ENCODE data around the gene SLC28A1. TPM values are rescaled to one million over a fixed set of nuclear protein-coding genes. Genes with fewer than 3 reads are reported as not detected.

Gene SLC28A1
- total RNA-seq, 1 experiment from 2014 or later, result not detected

DNA sequence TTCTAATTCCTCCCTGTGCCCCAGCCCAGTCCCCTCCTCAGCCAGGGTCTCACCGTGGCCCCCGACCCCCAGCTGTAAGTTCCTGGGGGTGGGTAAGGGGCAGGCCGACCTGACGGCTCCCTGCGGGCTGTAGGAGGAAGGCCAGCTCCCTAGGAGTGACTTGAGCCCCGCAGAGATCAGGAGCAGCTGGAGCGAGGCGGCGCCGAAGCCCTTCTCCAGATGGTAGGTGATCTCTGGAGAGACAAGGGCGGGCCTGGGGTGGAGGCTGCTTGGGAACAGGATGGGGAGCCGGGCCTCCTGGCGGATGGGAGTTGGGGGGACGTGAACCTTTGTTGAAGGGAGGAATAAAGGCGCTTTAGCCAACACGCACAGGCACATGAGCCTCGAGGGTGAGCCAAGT is 4.2 kb downstream of the SLC28A1 start:
- TF ChIP-seq, protein P1, sequence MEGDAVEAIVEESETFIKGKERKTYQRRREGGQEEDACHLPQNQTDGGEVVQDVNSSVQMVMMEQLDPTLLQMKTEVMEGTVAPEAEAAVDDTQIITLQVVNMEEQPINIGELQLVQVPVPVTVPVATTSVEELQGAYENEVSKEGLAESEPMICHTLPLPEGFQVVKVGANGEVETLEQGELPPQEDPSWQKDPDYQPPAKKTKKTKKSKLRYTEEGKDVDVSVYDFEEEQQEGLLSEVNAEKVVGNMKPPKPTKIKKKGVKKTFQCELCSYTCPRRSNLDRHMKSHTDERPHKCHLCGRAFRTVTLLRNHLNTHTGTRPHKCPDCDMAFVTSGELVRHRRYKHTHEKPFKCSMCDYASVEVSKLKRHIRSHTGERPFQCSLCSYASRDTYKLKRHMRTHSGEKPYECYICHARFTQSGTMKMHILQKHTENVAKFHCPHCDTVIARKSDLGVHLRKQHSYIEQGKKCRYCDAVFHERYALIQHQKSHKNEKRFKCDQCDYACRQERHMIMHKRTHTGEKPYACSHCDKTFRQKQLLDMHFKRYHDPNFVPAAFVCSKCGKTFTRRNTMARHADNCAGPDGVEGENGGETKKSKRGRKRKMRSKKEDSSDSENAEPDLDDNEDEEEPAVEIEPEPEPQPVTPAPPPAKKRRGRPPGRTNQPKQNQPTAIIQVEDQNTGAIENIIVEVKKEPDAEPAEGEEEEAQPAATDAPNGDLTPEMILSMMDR (IDR thresholded peaks at IDR 0.05; ENCODE audit: unreplicated experiment), result no peak
- POLR2A ChIA-PET, result no interaction called here
- intact Hi-C loops (cut with micrococcal nuclease), result no loop called here
- Mint-ChIP-seq H3K9me3 (ENCODE audit: unreplicated experiment) (no peaks in the 10 kb centered on the region), H3K27ac (ENCODE audit: low read depth, unreplicated experiment) (no peak overlapping the region), H3K4me1 (ENCODE audit: insufficient read depth, unreplicated experiment) (no peaks in the 10 kb centered on the region), H3K27me3 (ENCODE audit: insufficient read depth, unreplicated experiment) (peaks cover 14% of the 10 kb centered on the region), H3K4me3 (ENCODE audit: unreplicated experiment) (no peak overlapping the region), H3K36me3 (ENCODE audit: insufficient read depth, unreplicated experiment) (no peaks in the 10 kb centered on the region)
- no peak for DNase-seq (ENCODE audit: unreplicated experiment)
- CTCF ChIA-PET, result interaction anchor here (0.6 kb wide), 1 partner anchor 325 kb away, joined by 3 read pairs; no protein-coding TSS in a partner anchor
- no TSS peak for BruUV-seq (replicated peaks)

DNA sequence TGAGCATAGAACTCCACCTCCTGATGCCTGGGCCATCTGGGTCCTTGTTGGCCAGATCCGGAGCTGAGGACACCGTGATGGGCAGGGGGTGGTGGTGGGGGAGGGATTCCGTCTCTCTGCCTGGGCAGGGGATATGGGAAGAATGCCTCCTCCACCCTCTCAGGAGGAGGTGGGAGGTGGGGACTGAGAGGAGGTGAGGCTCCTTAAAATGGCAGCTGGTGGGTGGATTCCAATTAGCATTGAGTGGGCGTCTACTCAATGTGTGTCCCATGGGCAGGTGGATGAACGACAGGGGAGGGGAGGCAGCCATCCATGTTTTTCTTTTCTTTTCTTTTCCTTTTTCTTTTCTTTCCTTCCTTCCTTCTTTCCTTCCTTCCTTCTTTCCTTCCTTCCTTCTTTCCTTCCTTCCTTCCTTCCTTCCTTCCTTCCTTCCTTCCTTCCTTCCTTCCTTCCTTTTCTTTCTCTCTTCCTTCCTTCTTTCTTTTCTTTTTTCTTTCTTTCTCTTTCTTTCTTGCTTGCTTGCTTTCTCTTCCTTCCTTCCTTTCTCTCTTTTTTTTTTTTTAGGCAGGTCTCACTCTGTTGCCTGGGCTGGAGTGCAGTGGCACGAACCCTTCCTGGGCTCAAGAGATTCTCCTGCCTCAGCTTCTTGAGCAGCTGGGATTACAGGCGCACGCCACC is 5.0 kb downstream of the SLC28A1 start:
- Mint-ChIP-seq H3K4me1 (ENCODE audit: insufficient read depth, unreplicated experiment) (no peaks in the 10 kb centered on the region), H3K9me3 (ENCODE audit: unreplicated experiment) (no peaks in the 10 kb centered on the region), H3K27ac (ENCODE audit: low read depth, unreplicated experiment) (no peak overlapping the region), H3K4me3 (ENCODE audit: unreplicated experiment) (no peak overlapping the region), H3K27me3 (ENCODE audit: insufficient read depth, unreplicated experiment) (peaks cover 14% of the 10 kb centered on the region), H3K36me3 (ENCODE audit: insufficient read depth, unreplicated experiment) (no peaks in the 10 kb centered on the region)
- DNase-seq (ENCODE audit: unreplicated experiment), result no peak
- TF ChIP-seq, protein P1 (IDR thresholded peaks at IDR 0.05; ENCODE audit: unreplicated experiment), result no peak
- intact Hi-C loops (cut with micrococcal nuclease), result no loop called here
- POLR2A ChIA-PET, result no interaction called here
- BruUV-seq (replicated peaks), result no TSS peak
- CTCF ChIA-PET, result no interaction called here

DNA sequence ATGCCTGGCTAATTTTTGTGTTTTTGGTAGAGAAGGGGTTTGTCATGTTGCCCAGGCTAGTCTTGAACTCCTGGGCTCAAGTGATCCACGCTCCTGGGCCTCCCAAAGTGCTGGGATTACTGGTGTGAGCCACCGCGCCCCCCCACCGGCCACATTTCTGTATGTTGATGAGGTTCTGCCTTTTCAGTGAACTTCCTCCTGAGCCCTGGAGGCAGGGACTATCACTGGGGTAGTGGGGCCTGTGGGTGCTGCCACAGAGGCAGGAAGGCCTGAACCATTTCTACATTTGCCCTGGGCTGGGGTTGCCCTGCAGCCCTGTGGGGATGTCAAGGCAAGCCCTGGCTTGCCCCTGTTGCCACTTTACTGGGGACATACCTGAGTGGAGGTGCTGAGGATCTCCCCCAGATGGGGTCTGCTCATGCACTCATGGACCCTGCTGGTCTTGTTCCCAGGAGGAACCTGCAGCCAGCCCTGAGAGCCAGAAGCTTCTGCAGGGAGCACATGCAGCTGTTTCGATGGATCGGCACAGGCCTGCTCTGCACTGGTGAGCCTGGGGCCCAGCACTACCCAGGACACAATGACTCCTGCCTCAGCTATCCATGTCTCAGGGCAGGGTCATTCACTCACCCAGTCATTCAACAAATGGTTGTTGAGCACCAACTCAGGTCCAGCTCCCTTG is 5.7 kb downstream of the SLC28A1 start:
- H3K4me3 Mint-ChIP-seq (ENCODE audit: unreplicated experiment), result no peak overlapping the region
- CTCF ChIA-PET, result no interaction called here
- POLR2A ChIA-PET, result no interaction called here
- TF ChIP-seq, protein P1 (IDR thresholded peaks at IDR 0.05; ENCODE audit: unreplicated experiment), result no peak
- H3K36me3 Mint-ChIP-seq (ENCODE audit: insufficient read depth, unreplicated experiment), result no peaks in the 10 kb centered on the region
- intact Hi-C loops (cut with micrococcal nuclease), result no loop called here
- BruUV-seq (replicated peaks), result no TSS peak
- H3K27me3 Mint-ChIP-seq (ENCODE audit: insufficient read depth, unreplicated experiment), result peaks cover 14% of the 10 kb centered on the region
- H3K9me3 Mint-ChIP-seq (ENCODE audit: unreplicated experiment), result no peaks in the 10 kb centered on the region
- no peaks in the 10 kb centered on the region for H3K4me1 Mint-ChIP-seq (ENCODE audit: insufficient read depth, unreplicated experiment)
- no peak for DNase-seq (ENCODE audit: unreplicated experiment)
- H3K27ac Mint-ChIP-seq (ENCODE audit: low read depth, unreplicated experiment), result no peak overlapping the region

DNA sequence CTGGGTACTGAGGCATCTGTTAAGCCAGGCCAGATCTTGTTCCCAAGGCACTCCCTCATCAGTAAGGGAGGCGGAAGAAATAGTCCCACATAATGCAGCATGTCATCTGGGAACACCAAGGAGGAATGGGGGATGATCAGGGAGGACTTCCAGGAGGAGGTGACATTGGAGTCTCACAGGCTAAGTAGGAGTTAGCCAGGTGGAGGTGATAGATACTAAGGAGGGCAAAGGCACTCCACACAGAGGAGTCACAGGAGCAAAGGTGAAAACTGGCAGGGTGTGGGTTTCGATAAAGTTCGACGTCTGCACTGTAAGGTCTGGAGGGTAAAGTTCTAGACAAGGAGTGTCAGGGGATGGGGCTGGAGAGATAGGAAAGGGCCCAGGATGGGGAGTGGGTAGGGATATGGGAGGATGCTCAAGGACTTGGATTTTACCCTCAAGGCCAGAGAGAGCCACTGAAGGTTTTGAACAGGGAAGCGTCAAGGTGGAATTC is 6.3 kb downstream of the SLC28A1 start:
- H3K36me3 Mint-ChIP-seq (ENCODE audit: insufficient read depth, unreplicated experiment), result no peaks in the 10 kb centered on the region
- DNase-seq (ENCODE audit: unreplicated experiment), result no peak
- no peaks in the 10 kb centered on the region for H3K9me3 Mint-ChIP-seq (ENCODE audit: unreplicated experiment)
- H3K4me3 Mint-ChIP-seq (ENCODE audit: unreplicated experiment), result no peak overlapping the region
- CTCF ChIA-PET, result no interaction called here
- H3K27ac Mint-ChIP-seq (ENCODE audit: low read depth, unreplicated experiment), result no peak overlapping the region
- POLR2A ChIA-PET, result no interaction called here
- H3K27me3 Mint-ChIP-seq (ENCODE audit: insufficient read depth, unreplicated experiment), result peaks cover 14% of the 10 kb centered on the region
- H3K4me1 Mint-ChIP-seq (ENCODE audit: insufficient read depth, unreplicated experiment), result no peaks in the 10 kb centered on the region
- no TSS peak for BruUV-seq (replicated peaks)
- intact Hi-C loops (cut with micrococcal nuclease), result no loop called here
- TF ChIP-seq, protein P1 (IDR thresholded peaks at IDR 0.05; ENCODE audit: unreplicated experiment), result no peak
